Testis (tissue), 3 donors: ENCODE results near the gene TAX1BP1. TPM values are rescaled to one million over a fixed set of nuclear protein-coding genes. Genes with fewer than 3 reads are reported as not detected.

ENCODE experiments used
- DNase-seq: peaks from one replicate; pipeline ENCODE4 v3.0.0-alpha.2; 2019
- H3K27ac ChIP-seq, 2 donors: fragments of 200-600 bp; sonication (generic); one replicate each; pipeline ENCODE4 v1.5.1; 2019
- H3K27me3 ChIP-seq: fragments of 200-600 bp; sonication (generic); one replicate; pipeline ENCODE4 v1.5.1; 2019
- H3K36me3 ChIP-seq: fragments of 200-600 bp; sonication (generic); one replicate; pipeline ENCODE4 v1.5.1; 2017; ENCODE audit warnings: low read depth; ENCODE audit errors: missing control alignments
- H3K4me1 ChIP-seq: fragments of 200-600 bp; sonication (generic); one replicate; pipeline ENCODE4 v1.5.1; 2019
- H3K4me3 ChIP-seq, 2 donors: fragments of 200-600 bp; sonication (generic); one replicate each; pipeline ENCODE4 v1.5.1; 2017 to 2019
- H3K9me3 ChIP-seq: fragments of 200-600 bp; sonication (generic); one replicate; pipeline ENCODE4 v1.5.1; 2017
- CTCF ChIP-seq, 3 experiments: fragments of 450-650 bp in 2 of 3; fragments of 200-600 bp in 1 of 3; sonication (generic) in 1 of 3; IDR thresholded peaks; one replicate each; pipeline ENCODE4 v1.5.1; 2016 to 2019; ENCODE audit warnings: antibody characterized with exemption in 3 of 3, mild to moderate bottlenecking in 2 of 3, moderate library complexity in 1 of 3
- POLR2A ChIP-seq: fragments of 450-650 bp; IDR thresholded peaks from one replicate; pipeline ENCODE4 v1.6.1; 2017; ENCODE audit warnings: antibody characterized with exemption, mild to moderate bottlenecking, moderate library complexity
- WGBS, 2 donors: methylation state at CpG; one replicate each; pipeline ENCODE4 v1.1.5; 2018; 5-methylcytosine and 5-hydroxymethylcytosine counted together
- intact Hi-C: fragments of 100-400 bp; cut with DNase I; formaldehyde crosslinking; loops from one replicate; pipeline ENCODE4 v1.15.1; 2023; ENCODE audit warnings: low total_unique reads
- polyA plus RNA-seq: library from polyadenylated mRNA; stranded (reverse); fragments of 350-450 nt; fragmentation: Illumina TruSeq; extraction: RNeasy Lipid Tissue Mini Kit (QIAGEN cat#74804); gene quantifications from one replicate; pipeline ENCODE4 v1.2.3, GENCODE V29; 2014; ENCODE audit warnings: low read depth, low replicate concordance; ENCODE audit not compliant: insufficient read depth
- total RNA-seq, 2 donors: library from RNA; depleted of rRNA; stranded (reverse); fragments of >200 nt; gene quantifications; one replicate each; pipeline ENCODE4 v1.2.3, GENCODE V29; 2016

Gene TAX1BP1
- total and polyA plus RNA-seq, 3 donors from 2014 or later, result 36.8 to 155 (median 154) TPM

- no peak for TF ChIP-seq CTCF (IDR thresholded peaks at IDR 0.05)
- no peak for TF ChIP-seq POLR2A
- Histone ChIP-seq H3K27me3 (no peaks in the 10 kb centered on the region), H3K4me1 (peaks cover 3% of the 10 kb centered on the region), H3K27ac (no peak overlapping the region), H3K4me3 (no peak overlapping the region), H3K9me3 (no peaks in the 10 kb centered on the region), H3K36me3 (no peaks in the 10 kb centered on the region)
- intact Hi-C loops, result no loop called here
- 74 to 82% methylated on average over 2 of the region's 2 CpGs for WGBS, 2 donors
- DNase-seq, result no peak
Measured at GRCh38 chr7:27734583-27734982, 5.4 kb upstream of the TAX1BP1 start.

- no peak overlapping the region for H3K27ac ChIP-seq
- H3K27me3 ChIP-seq, result no peaks in the 10 kb centered on the region
- H3K36me3 ChIP-seq, result no peaks in the 10 kb centered on the region
- TF ChIP-seq POLR2A, result no peak
- no peak for TF ChIP-seq CTCF (IDR thresholded peaks at IDR 0.05)
- no peaks in the 10 kb centered on the region for H3K9me3 ChIP-seq
- WGBS, 2 donors, result 84 to 90% methylated on average over 1 of the region's 1 CpG
- intact Hi-C loops, result no loop called here
- DNase-seq, result no peak
- H3K4me1 ChIP-seq, result peaks cover 3% of the 10 kb centered on the region
- no peak overlapping the region for H3K4me3 ChIP-seq
Measured at GRCh38 chr7:27735165-27735564, 4.8 kb upstream of the TAX1BP1 start.

GRCh38 chr7:27735831-27736230, 4.1 kb upstream of the TAX1BP1 start:
- no peak overlapping the region for H3K27ac ChIP-seq
- intact Hi-C loops, result no loop called here

GRCh38 chr7:27737178-27737577, 2.8 kb upstream of the TAX1BP1 start:
- Histone ChIP-seq H3K27ac (no peak overlapping the region), H3K36me3 (no peaks in the 10 kb centered on the region), H3K4me3 (no peak overlapping the region), H3K4me1 (peaks cover 6% of the 10 kb centered on the region), H3K27me3 (no peaks in the 10 kb centered on the region), H3K9me3 (no peaks in the 10 kb centered on the region)
- no peak for TF ChIP-seq POLR2A
- TF ChIP-seq CTCF (IDR thresholded peaks at IDR 0.05), result no peak
- intact Hi-C loops, result no loop called here
- WGBS, 2 donors, result 90 to 95% methylated on average over 2 of the region's 2 CpGs
- DNase-seq, result no peak

More at GRCh38 chr7:27735831-27736230, 4.1 kb upstream of the TAX1BP1 start:
- peaks cover 3% of the 10 kb centered on the region for H3K4me1 ChIP-seq
- H3K4me3 ChIP-seq, result no peak overlapping the region
- no peaks in the 10 kb centered on the region for H3K36me3 ChIP-seq
- H3K9me3 ChIP-seq, result no peaks in the 10 kb centered on the region
- DNase-seq, result no peak
- TF ChIP-seq CTCF (IDR thresholded peaks at IDR 0.05), result no peak
- no peaks in the 10 kb centered on the region for H3K27me3 ChIP-seq
- 98% methylated on average over 2 of the region's 2 CpGs for WGBS, 2 donors

- TF ChIP-seq CTCF (IDR thresholded peaks at IDR 0.05) (no peak), POLR2A (no peak)
- DNase-seq, result no peak
- Histone ChIP-seq H3K36me3 (no peaks in the 10 kb centered on the region), H3K27ac (no peak overlapping the region), H3K4me3 (no peak overlapping the region), H3K4me1 (peaks cover 7% of the 10 kb centered on the region), H3K9me3 (no peaks in the 10 kb centered on the region), H3K27me3 (no peaks in the 10 kb centered on the region)
- 77 to 90% methylated on average over 2 of the region's 2 CpGs for WGBS, 2 donors
- intact Hi-C loops, result no loop called here
Measured at GRCh38 chr7:27737616-27738015, 2.3 kb upstream of the TAX1BP1 start.
